Measurements from ENCODE around the gene UGT1A3.
"Not testable (repeated sequence)": the region's sequence is repeated elsewhere in the genome, so short reads cannot be mapped to it uniquely, and the experiment has no call there.

UGT1A3 gene

GRCh38 chr2:233693963-233694362 is 34.9 kb upstream of the UGT1A3 start:
- no peak for DNase-seq (ENCODE audit: low read depth)
- no peak overlapping the region for H3K4me3 ChIP-seq (ENCODE audit: low read depth, low read length)
- no peak for TF ChIP-seq CTCF (IDR thresholded peaks at IDR 0.05; ENCODE audit: insufficient read depth, low read depth, low read length, missing control alignments)

DNA sequence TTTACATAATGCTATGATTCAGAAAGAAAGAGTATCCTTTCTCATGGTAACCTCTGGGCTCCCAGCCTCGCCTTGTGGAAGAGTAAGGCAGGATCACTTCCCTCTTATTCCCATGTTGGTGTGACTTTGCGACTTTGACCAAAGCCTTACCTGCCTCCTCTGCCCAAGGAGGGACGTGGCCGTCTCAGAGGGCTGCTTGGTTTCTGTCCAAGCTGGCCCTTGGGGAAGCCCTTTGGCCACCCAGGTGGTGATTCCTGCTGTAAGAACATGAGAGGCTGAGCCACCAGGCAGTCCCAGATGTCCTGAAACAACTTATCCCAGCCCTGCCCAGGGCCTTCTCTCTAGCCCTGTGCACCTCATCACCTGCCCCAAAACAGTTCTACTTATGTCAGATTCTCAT is 30.1 kb upstream of the UGT1A3 start:
- no peak overlapping the region for H3K4me3 ChIP-seq (ENCODE audit: low read depth, low read length)
- no peak for DNase-seq (ENCODE audit: low read depth)
- no peak for TF ChIP-seq CTCF (IDR thresholded peaks at IDR 0.05; ENCODE audit: insufficient read depth, low read depth, low read length, missing control alignments)

DNA sequence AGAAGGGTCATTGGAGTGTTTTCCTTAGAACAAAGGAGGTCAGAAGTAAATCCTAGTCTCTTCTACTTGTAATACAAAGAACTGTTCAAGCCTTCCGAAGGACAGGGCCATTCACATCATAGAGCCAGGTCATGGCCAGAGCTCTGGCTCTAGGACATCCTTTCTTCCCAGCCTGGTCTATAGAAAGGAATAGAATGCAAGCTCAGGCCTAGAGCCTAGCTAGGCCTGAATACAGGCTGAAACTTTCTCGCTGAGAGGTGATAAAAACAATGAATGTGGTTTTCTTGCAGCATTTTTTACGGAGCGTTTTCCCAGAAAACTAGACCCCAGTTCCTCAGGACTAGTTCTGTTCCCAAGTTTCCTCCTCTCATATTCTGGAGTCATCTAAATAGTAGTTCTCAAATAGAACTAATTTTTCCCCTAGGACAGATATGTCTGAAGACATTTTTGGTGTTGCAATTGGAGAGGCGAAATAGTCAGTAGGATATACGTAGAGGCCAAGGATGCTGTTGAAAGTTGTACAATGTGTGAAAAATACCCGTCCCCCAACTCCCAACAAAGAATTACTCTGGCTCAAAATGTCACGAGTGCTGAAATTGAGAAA is 29.3 kb upstream of the UGT1A3 start:
- H3K4me3 ChIP-seq (ENCODE audit: low read depth, low read length), result no peak overlapping the region
- no peak for DNase-seq (ENCODE audit: low read depth)

GRCh38 chr2:233700028-233700635 is 28.7 kb upstream of the UGT1A3 start:
- TF ChIP-seq CTCF (IDR thresholded peaks at IDR 0.05; ENCODE audit: insufficient read depth, low read depth, low read length, missing control alignments), result no peak
- no peak overlapping the region for H3K4me3 ChIP-seq (ENCODE audit: low read depth, low read length)
- DNase-seq (ENCODE audit: low read depth), result no peak

More for the DNA sequence above, 29.3 kb upstream of the UGT1A3 start:
- no peak for TF ChIP-seq CTCF (IDR thresholded peaks at IDR 0.05; ENCODE audit: insufficient read depth, low read depth, low read length, missing control alignments)

DNA sequence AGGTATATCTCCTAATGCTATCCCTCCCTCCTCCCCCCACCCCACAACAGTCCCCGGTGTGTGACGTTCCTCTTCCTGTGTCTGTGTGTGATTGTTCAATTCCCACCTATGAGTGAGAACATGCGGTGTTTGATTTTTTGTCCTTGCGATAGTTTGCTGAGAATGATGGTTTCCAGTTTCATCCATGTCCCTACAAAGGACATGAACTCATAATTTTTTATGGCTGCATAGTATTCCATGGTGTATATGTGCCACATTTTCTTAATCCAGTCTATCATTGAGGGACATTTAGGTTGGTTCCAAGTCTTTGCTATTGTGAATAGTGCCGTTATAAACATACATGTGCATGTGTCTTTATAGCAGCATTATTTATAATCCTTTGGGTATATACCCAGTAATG is 28.0 kb upstream of the UGT1A3 start:
- DNase-seq (ENCODE audit: low read depth), result not testable (repeated sequence)

GRCh38 chr2:233702238-233702637 is 26.6 kb upstream of the UGT1A3 start:
- no peak for TF ChIP-seq CTCF (IDR thresholded peaks at IDR 0.05; ENCODE audit: insufficient read depth, low read depth, low read length, missing control alignments)
- DNase-seq (ENCODE audit: low read depth), result no peak
- no peak overlapping the region for H3K4me3 ChIP-seq (ENCODE audit: low read depth, low read length)

More for the DNA sequence above, 28.0 kb upstream of the UGT1A3 start:
- H3K4me3 ChIP-seq (ENCODE audit: low read depth, low read length), result not testable (repeated sequence)

DNA sequence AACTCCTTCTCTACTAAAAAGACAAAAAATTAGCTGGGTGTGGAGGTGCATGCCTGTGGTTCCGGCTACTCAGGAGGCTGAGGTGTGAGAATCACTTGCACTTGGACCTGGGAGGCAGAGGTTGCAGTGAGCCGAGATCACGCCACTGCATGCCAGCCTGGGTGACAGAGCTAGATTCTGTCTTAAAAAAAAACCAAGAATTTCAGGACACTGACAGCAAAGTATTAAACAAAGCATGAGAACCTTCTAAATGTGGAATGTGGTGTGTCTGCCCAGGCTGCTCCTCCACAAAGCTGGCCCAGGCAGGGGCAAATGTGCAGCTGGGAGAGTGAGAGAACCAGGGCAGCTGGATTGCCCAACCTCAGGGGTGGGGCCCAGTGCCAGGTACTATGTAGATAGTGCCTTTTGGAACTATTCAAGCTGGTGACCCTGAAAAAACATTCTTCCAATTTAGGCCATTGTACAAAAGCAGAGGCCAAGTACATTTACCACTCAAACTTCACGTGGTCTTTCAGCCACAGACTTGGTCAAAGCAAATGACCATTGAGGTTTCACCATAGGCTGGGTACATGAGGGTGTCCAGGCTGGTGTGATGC is 22.8 kb upstream of the UGT1A3 start:
- no peak for DNase-seq (ENCODE audit: low read depth)
- no peak overlapping the region for H3K4me3 ChIP-seq (ENCODE audit: low read depth, low read length)
- no peak for TF ChIP-seq CTCF (IDR thresholded peaks at IDR 0.05; ENCODE audit: insufficient read depth, low read depth, low read length, missing control alignments)
